IMR-90 (cell line): ENCODE measurements around the gene FBXW7. TPM values are rescaled to one million over a fixed set of nuclear protein-coding genes. Genes with fewer than 3 reads are reported as not detected.

Experiments used
- ATAC-seq: fragments of 200-7000 bp; cut with Tn5 transposase; 2 replicates; pipeline ENCODE4 v1.9.1; 2020; ENCODE audit warnings: low read depth, mild to moderate bottlenecking, moderate library complexity
- BruUV-seq: library from RNA; stranded (reverse); fragments of 400-500 nt; replicated peaks from 2 replicates; lab custom pipeline; 2021; lab: Mats Ljungman, UMichigan
- CTCF ChIA-PET: fragments of 300-600 bp; formaldehyde crosslinking; extraction: SDS; loops from one replicate; lab custom pipeline; 2021; ENCODE audit warnings: antibody characterized with exemption; lab: Yijun Ruan, JAX
- POLR2A ChIA-PET: fragments of 300-600 bp; sonication (Branson Sonifier 250); formaldehyde crosslinking; loops from one replicate; lab custom pipeline; 2022; ENCODE audit warnings: antibody characterized with exemption; ENCODE audit not compliant: unreplicated experiment; lab: Charles Lee
- DNase-seq: peaks from one replicate; pipeline ENCODE4 v3.0.0; 2013
- H2AFZ ChIP-seq: replicated peaks from 2 replicates; pipeline ENCODE3; 2013; ENCODE audit warnings: low read length, mild to moderate bottlenecking; ENCODE audit not compliant: poor library complexity
- H2AK5ac ChIP-seq: 2 replicates; pipeline ENCODE4 v1.6.1; 2013; ENCODE audit warnings: low read depth, low read length, inconsistent platforms
- H2AK9ac ChIP-seq: replicated peaks from 2 replicates; pipeline ENCODE3; 2013; ENCODE audit warnings: mild to moderate bottlenecking, low read depth, low read length, moderate library complexity; ENCODE audit not compliant: poor library complexity
- H2BK120ac ChIP-seq: 2 replicates; pipeline ENCODE4 v1.6.1; 2013; ENCODE audit warnings: low read depth, low read length, inconsistent platforms
- H2BK15ac ChIP-seq: 3 replicates; pipeline ENCODE4 v1.6.1; 2013; ENCODE audit warnings: low read depth, low read length, inconsistent platforms
- H2BK20ac ChIP-seq: 2 replicates; pipeline ENCODE4 v1.6.1; 2013; ENCODE audit warnings: low read depth, mild to moderate bottlenecking, inconsistent platforms, low read length, moderate library complexity
- H2BK5ac ChIP-seq: 2 replicates; pipeline ENCODE4 v1.6.1; 2013; ENCODE audit warnings: mild to moderate bottlenecking, low read depth, low read length, inconsistent platforms; ENCODE audit not compliant: poor library complexity, severe bottlenecking
- H3K14ac ChIP-seq: replicated peaks from 2 replicates; pipeline ENCODE4 v1.6.1; 2013; ENCODE audit warnings: low read depth, low read length, inconsistent platforms
- H3K18ac ChIP-seq: 2 replicates; pipeline ENCODE4 v1.6.1; 2013; ENCODE audit warnings: low read depth, low read length, control low read depth
- H3K23ac ChIP-seq: 2 replicates; pipeline ENCODE4 v1.6.1; 2013; ENCODE audit warnings: low read depth, low read length, inconsistent platforms
- H3K27ac ChIP-seq: 2 replicates; pipeline ENCODE4 v1.5.1; 2013; ENCODE audit warnings: mild to moderate bottlenecking, control low read depth, low read length; ENCODE audit not compliant: insufficient read depth
- H3K27me3 ChIP-seq: 2 replicates; pipeline ENCODE4 v1.6.1; 2013; ENCODE audit warnings: low read length; ENCODE audit not compliant: control insufficient read depth, insufficient read depth
- H3K36me3 ChIP-seq: 2 replicates; pipeline ENCODE4 v1.6.1; 2013; ENCODE audit warnings: low read length, mixed read lengths; ENCODE audit not compliant: control insufficient read depth, insufficient read depth
- H3K4ac ChIP-seq: 2 replicates; pipeline ENCODE4 v1.6.1; 2013; ENCODE audit warnings: low read depth, low read length, inconsistent platforms
- H3K4me1 ChIP-seq: 2 replicates; pipeline ENCODE4 v1.6.1; 2013; ENCODE audit warnings: low read length, mixed read lengths; ENCODE audit not compliant: control insufficient read depth, insufficient read depth
- H3K4me2 ChIP-seq: 2 replicates; pipeline ENCODE4 v1.6.1; 2013; ENCODE audit warnings: low read depth, mild to moderate bottlenecking, control low read depth, low read length, moderate library complexity
- H3K4me3 ChIP-seq: 2 replicates; pipeline ENCODE4 v1.5.1; 2013; ENCODE audit warnings: low read depth, mild to moderate bottlenecking, control low read depth, low read length, moderate library complexity; ENCODE audit not compliant: insufficient read depth
- H3K56ac ChIP-seq: 2 replicates; pipeline ENCODE4 v1.6.1; 2013; ENCODE audit warnings: low read length, inconsistent platforms; ENCODE audit not compliant: insufficient read depth; ENCODE audit errors: extremely low read depth
- H3K79me1 ChIP-seq, 2 experiments: 2 replicates each; pipeline ENCODE4 v1.6.1; 2013; ENCODE audit warnings: low read length in 2 of 2, inconsistent platforms in 1 of 2, low read depth in 1 of 2
- H3K9ac ChIP-seq: 2 replicates; pipeline ENCODE4 v1.6.1; 2013; ENCODE audit warnings: low read depth, low read length, control low read depth
- H3K9me1 ChIP-seq: 2 replicates; pipeline ENCODE4 v1.6.1; 2013; ENCODE audit warnings: low read length, inconsistent platforms; ENCODE audit not compliant: insufficient read depth
- H3K9me3 ChIP-seq: 2 replicates; pipeline ENCODE4 v1.6.1; 2013; ENCODE audit warnings: low read length; ENCODE audit not compliant: control insufficient read depth, insufficient read depth
- H4K20me1 ChIP-seq: 2 replicates; pipeline ENCODE4 v1.6.1; 2013; ENCODE audit warnings: low read length, inconsistent platforms; ENCODE audit not compliant: insufficient read depth
- H4K5ac ChIP-seq: 2 replicates; pipeline ENCODE4 v1.6.1; 2013; ENCODE audit warnings: mild to moderate bottlenecking, low read depth, low read length, control low read depth
- H4K8ac ChIP-seq, 2 experiments: 2 replicates each; pipeline ENCODE4 v1.6.1; 2013; ENCODE audit warnings: low read depth in 2 of 2, low read length in 2 of 2, control low read depth in 1 of 2, inconsistent platforms in 1 of 2
- H4K91ac ChIP-seq: 2 replicates; pipeline ENCODE4 v1.6.1; 2013; ENCODE audit warnings: low read depth, low read length, inconsistent platforms; ENCODE audit not compliant: insufficient read depth
- BHLHE40 ChIP-seq: fragments of 150-350 bp; IDR thresholded peaks from 2 replicates; pipeline ENCODE4 v1.6.1; 2016; ENCODE audit warnings: mild to moderate bottlenecking, low read depth, low read length
- CEBPB ChIP-seq: IDR thresholded peaks from 2 replicates; pipeline ENCODE4 v1.6.1; 2012; ENCODE audit warnings: low read depth, low read length, improper control_type of control experiment
- CTCF ChIP-seq: conservative IDR thresholded peaks from 2 replicates; pipeline ENCODE4 v1.5.1; 2012; ENCODE audit warnings: mild to moderate bottlenecking, low read depth, low read length, improper control_type of control experiment
- MAFK ChIP-seq: IDR thresholded peaks from 2 replicates; pipeline ENCODE4 v1.6.1; 2012; ENCODE audit warnings: low read depth, low read length, improper control_type of control experiment
- MAZ ChIP-seq: IDR thresholded peaks from 2 replicates; pipeline ENCODE4 v1.6.1; 2012; ENCODE audit warnings: low read depth, mild to moderate bottlenecking, low read length, improper control_type of control experiment, moderate library complexity, borderline replicate concordance
- NFE2L2 ChIP-seq: fragments of 150-350 bp; IDR thresholded peaks from 2 replicates; pipeline ENCODE4 v1.6.1; 2016; ENCODE audit warnings: low read depth, mild to moderate bottlenecking, low read length
- POLR2A ChIP-seq: IDR thresholded peaks from 2 replicates; pipeline ENCODE4 v1.6.1; 2012; ENCODE audit warnings: mild to moderate bottlenecking, low read depth, low read length
- RCOR1 ChIP-seq: IDR thresholded peaks from 2 replicates; pipeline ENCODE4 v1.6.1; 2012; ENCODE audit warnings: mild to moderate bottlenecking, low read length, improper control_type of control experiment; ENCODE audit not compliant: insufficient replicate concordance
- RFX5 ChIP-seq: IDR thresholded peaks from 2 replicates; pipeline ENCODE4 v1.8.0; 2012; ENCODE audit warnings: low read depth, mild to moderate bottlenecking, low read length, moderate library complexity
- SMC3 ChIP-seq: fragments of 150-350 bp; IDR thresholded peaks from 2 replicates; pipeline ENCODE4 v1.6.1; 2016; ENCODE audit warnings: low read depth, mild to moderate bottlenecking, antibody characterized with exemption, low read length, moderate library complexity
- WGBS, 2 experiments: methylation state at CpG; one replicate each; pipeline versions ENCODE4 v1.1.5 to v1.1.7; 2013; ENCODE audit warnings: missing lambda C conversion rate in 2 of 2; ENCODE audit not compliant: insufficient read length in 1 of 2; ENCODE audit errors: extremely low coverage in 2 of 2; 5-methylcytosine and 5-hydroxymethylcytosine counted together
- dilution Hi-C: fragments of 300-500 bp; cut with HindIII; formaldehyde crosslinking; loops from one replicate; pipeline ENCODE4 v1.14.3; 2018; ENCODE audit warnings: low sequenced_read_pairs; ENCODE audit not compliant: unreplicated experiment
- in situ Hi-C: fragments of 300-500 bp; cut with MboI; formaldehyde crosslinking; loops from 3 replicates; pipeline ENCODE4 v1.14.3; 2019; ENCODE audit warnings: low sequenced_read_pairs, inconsistent platforms, mixed read lengths
- intact Hi-C: fragments of 100-400 bp; cut with micrococcal nuclease; formaldehyde crosslinking; loops from 2 replicates; pipeline ENCODE4 v1.10.0; 2022
- polyA plus RNA-seq, 3 experiments: library from polyadenylated mRNA; depleted of rRNA; stranded (reverse); fragments of >200 nt; gene quantifications; 2 replicates each; pipeline ENCODE4 v1.2.3, GENCODE V29; 2012; ENCODE audit warnings: low replicate concordance in 1 of 3
- total RNA-seq: library from RNA; depleted of rRNA; stranded (reverse); fragments of >200 nt; gene quantifications from 2 replicates; pipeline ENCODE4 v1.2.3, GENCODE V29; 2012
- TF ChIP-seq, protein P1 (sequence below): fragments of 150-350 bp; IDR thresholded peaks from 2 replicates; pipeline ENCODE4 v1.6.1; 2017; ENCODE audit warnings: mild to moderate bottlenecking, antibody characterized with exemption, low read length, low read depth

Gene FBXW7
- total and polyA plus RNA-seq, 2 of the 4 experiments (the other 2 are of a cell fraction) = 7.2 to 27.4 TPM

- dilution Hi-C loops = no loop called here
- no CpG with 5 or more reads among the region's 1 CpG for WGBS, 2 experiments
- H2AFZ ChIP-seq = no peak overlapping the region
- H3K18ac ChIP-seq = no peak overlapping the region
- no peak overlapping the region for H3K4ac ChIP-seq
- intact Hi-C loops = no loop called here
- no peaks in the 10 kb centered on the region for H3K36me3 ChIP-seq
- H3K4me1 ChIP-seq = no peaks in the 10 kb centered on the region
- no peak overlapping the region for H3K9ac ChIP-seq
- H2AK5ac ChIP-seq = no peak overlapping the region
- no peaks in the 10 kb centered on the region for H3K9me1 ChIP-seq
- H2BK20ac ChIP-seq = no peak overlapping the region
- no peak overlapping the region for H3K23ac ChIP-seq
- ChIA-PET POLR2A (no interaction called here), CTCF (no interaction called here)
- H3K9me3 ChIP-seq = no peaks in the 10 kb centered on the region
- H3K27ac ChIP-seq = no peak overlapping the region
- no peak overlapping the region for H4K8ac ChIP-seq
- H3K4me2 ChIP-seq = no peak overlapping the region
- BruUV-seq = no TSS peak
- DNase-seq = no peak
- no peak overlapping the region for H2AK9ac ChIP-seq
- no peak overlapping the region for H2BK120ac ChIP-seq
- ATAC-seq = no peak
- peaks cover 7 to 9% of the 10 kb centered on the region in 2 experiments for H3K79me1 ChIP-seq
- no peak overlapping the region for H3K4me3 ChIP-seq
- no peaks in the 10 kb centered on the region for H3K27me3 ChIP-seq
- no peak overlapping the region for H2BK15ac ChIP-seq
- H3K56ac ChIP-seq = no peak overlapping the region
- no peak overlapping the region for H2BK5ac ChIP-seq
- H4K91ac ChIP-seq = no peak overlapping the region
- no peak overlapping the region for H4K5ac ChIP-seq
- H3K14ac ChIP-seq = no peak overlapping the region
- in situ Hi-C loops = no loop called here
- no peaks in the 10 kb centered on the region for H4K20me1 ChIP-seq
- no peak for TF ChIP-seq SMC3
- no peak for TF ChIP-seq BHLHE40
- no peak for TF ChIP-seq MAZ
- no peak for TF ChIP-seq MAFK
- TF ChIP-seq CEBPB = no peak
- TF ChIP-seq CTCF = no peak
- TF ChIP-seq, protein P1, sequence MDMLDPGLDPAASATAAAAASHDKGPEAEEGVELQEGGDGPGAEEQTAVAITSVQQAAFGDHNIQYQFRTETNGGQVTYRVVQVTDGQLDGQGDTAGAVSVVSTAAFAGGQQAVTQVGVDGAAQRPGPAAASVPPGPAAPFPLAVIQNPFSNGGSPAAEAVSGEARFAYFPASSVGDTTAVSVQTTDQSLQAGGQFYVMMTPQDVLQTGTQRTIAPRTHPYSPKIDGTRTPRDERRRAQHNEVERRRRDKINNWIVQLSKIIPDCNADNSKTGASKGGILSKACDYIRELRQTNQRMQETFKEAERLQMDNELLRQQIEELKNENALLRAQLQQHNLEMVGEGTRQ = no peak
- no peak for TF ChIP-seq RFX5
- TF ChIP-seq RCOR1 = no peak
- no peak for TF ChIP-seq POLR2A
- no peak for TF ChIP-seq NFE2L2
Measured at GRCh38 chr4:152468408-152468807, 67.5 kb downstream of the FBXW7 start.
